Measurements from ENCODE around the gene RPS6KA4.

Gene RPS6KA4

GRCh38 chr11:64349404-64349803 lies 9.6 kb upstream of the RPS6KA4 start:
- WGBS (ENCODE audit: insufficient coverage, insufficient read length): no CpG with 5 or more reads among the region's 11 CpGs
- no peaks in the 10 kb centered on the region for H3K9me3 ChIP-seq (ENCODE audit: control insufficient read depth, insufficient read depth, low read length)
- no peaks in the 10 kb centered on the region; the same call in 1 of the 2 replicates for H3K4me1 ChIP-seq (ENCODE audit: control insufficient read depth, insufficient read depth, low read length)
- H3K36me3 ChIP-seq (ENCODE audit: control insufficient read depth, insufficient read depth, low read length): no peaks in the 10 kb centered on the region
- no peaks in the 10 kb centered on the region for H3K27me3 ChIP-seq (ENCODE audit: control insufficient read depth, insufficient read depth, low read length)
- DNase-seq (ENCODE audit: low read depth, low spot score): no peak
- H3K27ac ChIP-seq (ENCODE audit: low read length): no peak overlapping the region
- no peak overlapping the region for H3K4me3 ChIP-seq (ENCODE audit: low read length)

GRCh38 chr11:64351136-64351631 lies 7.8 kb upstream of the RPS6KA4 start:
- no peak for DNase-seq (ENCODE audit: low read depth, low spot score)
- no peaks in the 10 kb centered on the region for H3K9me3 ChIP-seq (ENCODE audit: control insufficient read depth, insufficient read depth, low read length)
- no peak overlapping the region for H3K27ac ChIP-seq (ENCODE audit: low read length)
- WGBS (ENCODE audit: insufficient coverage, insufficient read length): no CpG with 5 or more reads among the region's 18 CpGs
- H3K36me3 ChIP-seq (ENCODE audit: control insufficient read depth, insufficient read depth, low read length): no peaks in the 10 kb centered on the region
- no peak overlapping the region for H3K4me3 ChIP-seq (ENCODE audit: low read length)
- peaks cover 5% of the 10 kb centered on the region for H3K4me1 ChIP-seq (ENCODE audit: control insufficient read depth, insufficient read depth, low read length)
- H3K27me3 ChIP-seq (ENCODE audit: control insufficient read depth, insufficient read depth, low read length): no peaks in the 10 kb centered on the region

- WGBS (ENCODE audit: insufficient coverage, insufficient read length): no CpG with 5 or more reads among the region's 33 CpGs
- H3K4me1 ChIP-seq (ENCODE audit: control insufficient read depth, insufficient read depth, low read length): peaks cover 5% of the 10 kb centered on the region
- no peak for DNase-seq (ENCODE audit: low read depth, low spot score)
These were observed 6.6 kb upstream of the RPS6KA4 start for GRCh38 chr11:64352099-64352994.

GRCh38 chr11:64352995-64353714 lies 5.8 kb upstream of the RPS6KA4 start:
- H3K27ac ChIP-seq (ENCODE audit: low read length): no peak overlapping the region
- H3K9me3 ChIP-seq (ENCODE audit: control insufficient read depth, insufficient read depth, low read length): no peaks in the 10 kb centered on the region
- peaks cover 5% of the 10 kb centered on the region for H3K4me1 ChIP-seq (ENCODE audit: control insufficient read depth, insufficient read depth, low read length)
- H3K27me3 ChIP-seq (ENCODE audit: control insufficient read depth, insufficient read depth, low read length): no peaks in the 10 kb centered on the region
- no peaks in the 10 kb centered on the region for H3K36me3 ChIP-seq (ENCODE audit: control insufficient read depth, insufficient read depth, low read length)
- no peak for DNase-seq (ENCODE audit: low read depth, low spot score)
- no CpG with 5 or more reads among the region's 34 CpGs for WGBS (ENCODE audit: insufficient coverage, insufficient read length)
- H3K4me3 ChIP-seq (ENCODE audit: low read length): no peak overlapping the region

More at GRCh38 chr11:64352099-64352994, 6.6 kb upstream of the RPS6KA4 start:
- H3K27me3 ChIP-seq (ENCODE audit: control insufficient read depth, insufficient read depth, low read length): no peaks in the 10 kb centered on the region
- no peak overlapping the region for H3K27ac ChIP-seq (ENCODE audit: low read length)
- no peaks in the 10 kb centered on the region for H3K36me3 ChIP-seq (ENCODE audit: control insufficient read depth, insufficient read depth, low read length)
- H3K4me3 ChIP-seq (ENCODE audit: low read length): no peak overlapping the region
- H3K9me3 ChIP-seq (ENCODE audit: control insufficient read depth, insufficient read depth, low read length): no peaks in the 10 kb centered on the region

GRCh38 chr11:64353715-64354506 lies 5.1 kb upstream of the RPS6KA4 start:
- no peaks in the 10 kb centered on the region for H3K9me3 ChIP-seq (ENCODE audit: control insufficient read depth, insufficient read depth, low read length)
- no peaks in the 10 kb centered on the region for H3K36me3 ChIP-seq (ENCODE audit: control insufficient read depth, insufficient read depth, low read length)
- no peak overlapping the region for H3K4me3 ChIP-seq (ENCODE audit: low read length)
- H3K4me1 ChIP-seq (ENCODE audit: control insufficient read depth, insufficient read depth, low read length): peaks cover 6% of the 10 kb centered on the region
- no peak for DNase-seq (ENCODE audit: low read depth, low spot score)
- H3K27me3 ChIP-seq (ENCODE audit: control insufficient read depth, insufficient read depth, low read length): no peaks in the 10 kb centered on the region
- no CpG with 5 or more reads among the region's 20 CpGs for WGBS (ENCODE audit: insufficient coverage, insufficient read length)
- no peak overlapping the region for H3K27ac ChIP-seq (ENCODE audit: low read length)

GRCh38 chr11:64355078-64355940 lies 3.7 kb upstream of the RPS6KA4 start:
- H3K27ac ChIP-seq (ENCODE audit: low read length): no peak overlapping the region
- no peaks in the 10 kb centered on the region for H3K27me3 ChIP-seq (ENCODE audit: control insufficient read depth, insufficient read depth, low read length)
- peaks cover 13% of the 10 kb centered on the region for H3K4me1 ChIP-seq (ENCODE audit: control insufficient read depth, insufficient read depth, low read length)
- H3K4me3 ChIP-seq (ENCODE audit: low read length): no peak overlapping the region
- H3K36me3 ChIP-seq (ENCODE audit: control insufficient read depth, insufficient read depth, low read length): no peaks in the 10 kb centered on the region; the same call in 1 of the 2 replicates
- no peak for DNase-seq (ENCODE audit: low read depth, low spot score)
- H3K9me3 ChIP-seq (ENCODE audit: control insufficient read depth, insufficient read depth, low read length): no peaks in the 10 kb centered on the region
- no CpG with 5 or more reads among the region's 23 CpGs for WGBS (ENCODE audit: insufficient coverage, insufficient read length)

- Histone ChIP-seq H3K9me3 (ENCODE audit: control insufficient read depth, insufficient read depth, low read length) (no peaks in the 10 kb centered on the region), H3K36me3 (ENCODE audit: control insufficient read depth, insufficient read depth, low read length) (no peaks in the 10 kb centered on the region; the same call in 1 of the 2 replicates), H3K4me3 (ENCODE audit: low read length) (no peak overlapping the region), H3K27ac (ENCODE audit: low read length) (no peak overlapping the region), H3K4me1 (ENCODE audit: control insufficient read depth, insufficient read depth, low read length) (peaks cover 13% of the 10 kb centered on the region), H3K27me3 (ENCODE audit: control insufficient read depth, insufficient read depth, low read length) (no peaks in the 10 kb centered on the region)
- WGBS (ENCODE audit: insufficient coverage, insufficient read length): no CpG with 5 or more reads among the region's 25 CpGs
- no peak for DNase-seq (ENCODE audit: low read depth, low spot score)
These were observed 2.2 kb upstream of the RPS6KA4 start for GRCh38 chr11:64356498-64357411.

- peaks cover 13% of the 10 kb centered on the region for H3K4me1 ChIP-seq (ENCODE audit: control insufficient read depth, insufficient read depth, low read length)
These were observed 1.5 kb upstream of the RPS6KA4 start for GRCh38 chr11:64357446-64357845.

More at GRCh38 chr11:64357446-64357845, 1.5 kb upstream of the RPS6KA4 start:
- no peak overlapping the region for H3K27ac ChIP-seq (ENCODE audit: low read length)
- no peaks in the 10 kb centered on the region for H3K27me3 ChIP-seq (ENCODE audit: control insufficient read depth, insufficient read depth, low read length)
- no peak for DNase-seq (ENCODE audit: low read depth, low spot score)
- WGBS (ENCODE audit: insufficient coverage, insufficient read length): no CpG with 5 or more reads among the region's 6 CpGs
- peaks cover 3% of the 10 kb centered on the region for H3K36me3 ChIP-seq (ENCODE audit: control insufficient read depth, insufficient read depth, low read length)
- H3K9me3 ChIP-seq (ENCODE audit: control insufficient read depth, insufficient read depth, low read length): no peaks in the 10 kb centered on the region
- H3K4me3 ChIP-seq (ENCODE audit: low read length): no peak overlapping the region
